Type B pancreatic cell (in vitro differentiated cells): ENCODE measurements around the gene PSKH1. TPM values are rescaled to one million over a fixed set of nuclear protein-coding genes. Genes with fewer than 3 reads are reported as not detected.

Experiments used
- DNase-seq: peaks from one replicate; pipeline ENCODE4 v3.0.0; 2021; ENCODE audit warnings: mixed read lengths; ENCODE audit not compliant: unreplicated experiment; ENCODE audit errors: extremely low spot score
- H3K27ac Mint-ChIP-seq: 2 replicates; pipeline ENCODE4 v1.8.0; 2021; ENCODE audit warnings: mild to moderate bottlenecking, mixed read lengths
- H3K27me3 Mint-ChIP-seq: 2 replicates; pipeline ENCODE4 v1.8.0; 2021; ENCODE audit warnings: mixed read lengths
- H3K36me3 Mint-ChIP-seq: 2 replicates; pipeline ENCODE4 v1.8.0; 2021; ENCODE audit warnings: mixed read lengths
- H3K4me1 Mint-ChIP-seq: one replicate; pipeline ENCODE4 v1.8.0; 2021; ENCODE audit warnings: mixed read lengths; ENCODE audit not compliant: unreplicated experiment
- H3K4me3 Mint-ChIP-seq: 2 replicates; pipeline ENCODE4 v1.8.0; 2021; ENCODE audit warnings: mild to moderate bottlenecking, mixed read lengths
- H3K9me3 Mint-ChIP-seq: 2 replicates; pipeline ENCODE4 v1.8.0; 2021; ENCODE audit warnings: mixed read lengths
- CTCF ChIP-seq: fragments of 200-600 bp; sonication (generic); conservative IDR thresholded peaks from 2 replicates; pipeline ENCODE4 v1.5.0; 2021; ENCODE audit warnings: antibody characterized with exemption, mild to moderate bottlenecking
- total RNA-seq: library from RNA; stranded (reverse); gene quantifications from 2 replicates; pipeline ENCODE4 v1.2.1, GENCODE V29; 2021; ENCODE audit warnings: low replicate concordance

Gene PSKH1
- total RNA-seq, 1 donor from 2014 or later: 41.5 TPM

- H3K9me3 Mint-ChIP-seq: no peaks in the 10 kb centered on the region
- H3K4me3 Mint-ChIP-seq: peak overlapping the region; percentile 87
- H3K36me3 Mint-ChIP-seq: peaks cover 14% of the 10 kb centered on the region
- TF ChIP-seq CTCF: no peak
- H3K27me3 Mint-ChIP-seq: no peaks in the 10 kb centered on the region
- peaks cover 20% of the 10 kb centered on the region for H3K4me1 Mint-ChIP-seq
- DNase-seq: no peak
- H3K27ac Mint-ChIP-seq: peak overlapping the region; percentile 76
Observed at GRCh38 chr16:67871256-67871655, 21.8 kb upstream of the PSKH1 start.

- DNase-seq: no peak
- Mint-ChIP-seq H3K4me1 (peaks cover 20% of the 10 kb centered on the region), H3K27me3 (no peaks in the 10 kb centered on the region), H3K27ac (peak overlapping the region; percentile 76), H3K9me3 (no peaks in the 10 kb centered on the region), H3K4me3 (peak overlapping the region; percentile 87), H3K36me3 (peaks cover 14% of the 10 kb centered on the region)
- TF ChIP-seq CTCF: no peak
Observed at GRCh38 chr16:67872131-67872630, 20.9 kb upstream of the PSKH1 start.

GRCh38 chr16:67872631-67873434, 20.2 kb upstream of the PSKH1 start, which contains the start of gene EDC4:
Gene EDC4, plus strand, starts transcription at chr16:67873052. Its CDS starts 210 bp downstream, at chr16:67873262.
- peaks cover 20% of the 10 kb centered on the region for H3K4me1 Mint-ChIP-seq
- TF ChIP-seq CTCF: no peak
- peak within 1 kb of the TSS; percentile 85 for H3K27ac Mint-ChIP-seq
- H3K9me3 Mint-ChIP-seq: no peaks in the 10 kb centered on the region
- peak within 1 kb of the TSS; percentile 87 for H3K4me3 Mint-ChIP-seq
- peak; percentile 84 for DNase-seq
- H3K27me3 Mint-ChIP-seq: no peaks in the 10 kb centered on the region
- H3K36me3 Mint-ChIP-seq: peaks cover 14% of the 10 kb centered on the region

- peak overlapping the region; percentile 85 for H3K27ac Mint-ChIP-seq
- peaks cover 20% of the 10 kb centered on the region for H3K4me1 Mint-ChIP-seq
- no peak for DNase-seq
- peak overlapping the region; percentile 87 for H3K4me3 Mint-ChIP-seq
- no peaks in the 10 kb centered on the region for H3K27me3 Mint-ChIP-seq
- peaks cover 14% of the 10 kb centered on the region for H3K36me3 Mint-ChIP-seq
- no peaks in the 10 kb centered on the region for H3K9me3 Mint-ChIP-seq
- TF ChIP-seq CTCF: no peak
Observed at GRCh38 chr16:67873435-67874370, 19.4 kb upstream of the PSKH1 start.

GRCh38 chr16:67874372-67874771, 18.7 kb upstream of the PSKH1 start:
- Mint-ChIP-seq H3K36me3 (peaks cover 14% of the 10 kb centered on the region), H3K9me3 (no peaks in the 10 kb centered on the region), H3K4me1 (peaks cover 20% of the 10 kb centered on the region), H3K4me3 (peak overlapping the region; percentile 87), H3K27me3 (no peaks in the 10 kb centered on the region), H3K27ac (peak overlapping the region; percentile 85)
- no peak for DNase-seq
- no peak for TF ChIP-seq CTCF
